H1 (cell line): ENCODE measurements around the gene NPHP4. TPM values are rescaled to one million over a fixed set of nuclear protein-coding genes. Genes with fewer than 3 reads are reported as not detected.

Source experiments
- MAX ChIP-seq: IDR thresholded peaks from 2 replicates; pipeline ENCODE4 v1.6.1; 2012; ENCODE audit warnings: inconsistent platforms
- TAF7 ChIP-seq: optimal IDR thresholded peaks from 2 replicates; pipeline ENCODE3; 2011; ENCODE audit warnings: low read depth, mild to moderate bottlenecking, inconsistent platforms, low read length, moderate library complexity, borderline replicate concordance
- polyA plus RNA-seq, 7 experiments: library from polyadenylated mRNA; depleted of rRNA in 3 of 7; stranded (reverse) in 5 of 7; unstranded in 2 of 7; fragments of >200 nt in 5 of 7; fragments of 200-250 nt in 2 of 7; gene quantifications; 1 replicate in 5 of 7; 2 replicates in 1 of 7; 4 replicates in 1 of 7; pipeline versions ENCODE4 v1.2.1 to v1.2.3, GENCODE V29; 2011 to 2013; ENCODE audit warnings: missing spikeins in 2 of 7, mixed read lengths in 2 of 7
- total RNA-seq: library from RNA; stranded (reverse); fragmentation: NEBNext Ultra II Directional; extraction: Animal tissue kit (Norgen Biotek cat#: 25700); gene quantifications from 2 replicates; pipeline ENCODE4 v1.2.1, GENCODE V29; 2021

Gene NPHP4
- total and polyA plus RNA-seq, 2 of the 8 experiments (the other 6 are each of a cell fraction or from before 2014, with no cell fraction given) = 5.8 to 14.0 TPM

GRCh38 chr1:5989731-5990271 is 2.4 kb downstream of the NPHP4 start (continued):
- no peak for TF ChIP-seq MAX
- TF ChIP-seq TAF7 = no peak
- TF ChIP-seq, all 59 proteins: peak for 0
